HEK293 (cell line): ENCODE data around the gene ANXA2.

Experiments
- CTCF ChIA-PET: fragments of 350-600 bp; formaldehyde crosslinking; extraction: SDS; loops from one replicate; lab custom pipeline; 2021; ENCODE audit warnings: antibody characterized with exemption; lab: Yijun Ruan, JAX
- POLR2A ChIA-PET: fragments of 300-600 bp; formaldehyde crosslinking; extraction: SDS; loops from one replicate; lab custom pipeline; 2020; ENCODE audit warnings: antibody characterized with exemption, inconsistent platforms; lab: Yijun Ruan, JAX
- H3K27ac ChIP-seq: fragments of 200-500 bp; sonication (Bioruptor generic); 2 replicates; pipeline ENCODE4 v1.5.1; 2014; ENCODE audit warnings: low read depth, low read length, control low read depth, inconsistent platforms; ENCODE audit errors: extremely low read depth
- H3K36me3 ChIP-seq, 2 experiments: fragments of 200-500 bp in 1 of 2; sonication (Bioruptor generic) in 1 of 2; 1 replicate in 1 of 2; 2 replicates in 1 of 2; pipeline ENCODE4 v1.5.1; 2014 to 2017; ENCODE audit warnings: inconsistent platforms in 2 of 2, low read length in 2 of 2; ENCODE audit not compliant: control insufficient read depth in 2 of 2, insufficient read depth in 1 of 2
- H3K4me1 ChIP-seq: fragments of 200-500 bp; sonication (Bioruptor generic); 2 replicates; pipeline ENCODE4 v1.5.1; 2014; ENCODE audit warnings: mild to moderate bottlenecking, low read length, inconsistent platforms; ENCODE audit not compliant: control insufficient read depth, insufficient read depth
- H3K4me3 ChIP-seq: 2 replicates; pipeline ENCODE4 v1.5.1; 2011; ENCODE audit warnings: low read depth, mild to moderate bottlenecking, control low read depth, low read length, moderate library complexity
- H3K9me3 ChIP-seq: fragments of 200-500 bp; sonication (Bioruptor generic); 2 replicates; pipeline ENCODE4 v1.5.1; 2014; ENCODE audit warnings: low read depth, low read length, inconsistent platforms; ENCODE audit not compliant: control insufficient read depth, insufficient read depth
- EGR2 ChIP-seq: fragments of 450-650 bp; formaldehyde crosslinking; IDR thresholded peaks from 2 replicates; pipeline ENCODE4 v1.5.1; 2016; ENCODE audit warnings: low read depth, missing biosample characterization, missing genetic modification characterization
- HOXD13 ChIP-seq: sonication (generic); formaldehyde crosslinking; IDR thresholded peaks from 2 replicates; pipeline ENCODE4 v1.8.0; 2022; ENCODE audit warnings: missing genetic modification reagents, borderline replicate concordance
- KLF7 ChIP-seq: fragments of 450-650 bp; formaldehyde crosslinking; IDR thresholded peaks from 2 replicates; pipeline ENCODE4 v1.5.1; 2016; ENCODE audit warnings: missing biosample characterization, missing genetic modification characterization, borderline replicate concordance
- KLF8 ChIP-seq: fragments of 450-650 bp; formaldehyde crosslinking; IDR thresholded peaks from 2 replicates; pipeline ENCODE4 v1.5.1; 2016; ENCODE audit warnings: missing biosample characterization, missing genetic modification characterization
- SETDB1 ChIP-seq: IDR thresholded peaks from one replicate; pipeline ENCODE4 v1.6.1; 2017; ENCODE audit warnings: mild to moderate bottlenecking, low read length, moderate library complexity, mixed read lengths; ENCODE audit not compliant: insufficient read length
- SP3 ChIP-seq: fragments of 450-650 bp; formaldehyde crosslinking; IDR thresholded peaks from 2 replicates; pipeline ENCODE4 v1.5.1; 2016; ENCODE audit warnings: missing biosample characterization, missing genetic modification characterization
- TRIM28 ChIP-seq: IDR thresholded peaks from 2 replicates; pipeline ENCODE4 v1.6.1; 2011; ENCODE audit warnings: low read length, control low read depth, borderline replicate concordance
- ZNF114 ChIP-seq: fragments of 450-650 bp; formaldehyde crosslinking; IDR thresholded peaks from 2 replicates; pipeline ENCODE4 v1.5.0; 2017; ENCODE audit warnings: missing biosample characterization, missing genetic modification characterization
- ZNF155 ChIP-seq: fragments of 450-650 bp; formaldehyde crosslinking; IDR thresholded peaks from 2 replicates; pipeline ENCODE4 v1.5.1; 2016; ENCODE audit warnings: missing biosample characterization, missing genetic modification characterization
- ZNF169 ChIP-seq: fragments of 450-650 bp; formaldehyde crosslinking; IDR thresholded peaks from 2 replicates; pipeline ENCODE4 v1.5.1; 2016; ENCODE audit warnings: missing biosample characterization, missing genetic modification characterization
- ZNF24 ChIP-seq: fragments of 450-650 bp; formaldehyde crosslinking; IDR thresholded peaks from 2 replicates; pipeline ENCODE4 v1.5.1; 2016; ENCODE audit warnings: missing biosample characterization, missing genetic modification characterization
- ZNF433 ChIP-seq: fragments of 450-650 bp; formaldehyde crosslinking; IDR thresholded peaks from 2 replicates; pipeline ENCODE4 v1.5.1; 2016; ENCODE audit warnings: missing biosample characterization, missing genetic modification characterization, low read depth
- ZNF530 ChIP-seq: fragments of 450-650 bp; formaldehyde crosslinking; IDR thresholded peaks from 2 replicates; pipeline ENCODE4 v1.5.1; 2016; ENCODE audit warnings: low read depth, missing biosample characterization, missing genetic modification characterization
- ZNF585B ChIP-seq: fragments of 450-650 bp; formaldehyde crosslinking; IDR thresholded peaks from 2 replicates; pipeline ENCODE4 v1.5.1; 2016; ENCODE audit warnings: missing biosample characterization, missing genetic modification characterization
- ZNF596 ChIP-seq: fragments of 450-650 bp; IDR thresholded peaks from 2 replicates; pipeline ENCODE4 v1.5.0; 2018; ENCODE audit warnings: missing biosample characterization, mild to moderate bottlenecking, missing genetic modification characterization, moderate library complexity
- ZNF701 ChIP-seq: fragments of 450-650 bp; formaldehyde crosslinking; IDR thresholded peaks from 2 replicates; pipeline ENCODE4 v1.5.1; 2016; ENCODE audit warnings: missing biosample characterization, missing genetic modification characterization
- TF ChIP-seq, protein P1 (sequence below): fragments of 450-650 bp; formaldehyde crosslinking; IDR thresholded peaks from 2 replicates; pipeline ENCODE4 v1.5.1; 2016; ENCODE audit warnings: missing biosample characterization, missing genetic modification characterization
- TF ChIP-seq, protein P2 (sequence below): fragments of 450-650 bp; formaldehyde crosslinking; IDR thresholded peaks from 2 replicates; pipeline ENCODE4 v1.5.1; 2016; ENCODE audit warnings: missing biosample characterization, missing genetic modification characterization

Gene ANXA2

GRCh38 chr15:60347480-60348049 is 50.2 kb downstream of the ANXA2 start:
- H3K36me3 ChIP-seq, result peaks cover 4 to 68% of the 10 kb centered on the region in 2 experiments; a peak in 2 of 3 replicates
- H3K4me3 ChIP-seq, result no peak overlapping the region
- H3K9me3 ChIP-seq, result no peaks in the 10 kb centered on the region
- no peak overlapping the region for H3K27ac ChIP-seq
- TF ChIP-seq ZNF433 (tag by site-specific recombination), result no peak
- no peak for TF ChIP-seq KLF8 (tag by site-specific recombination)
- TF ChIP-seq ZNF530 (tag by site-specific recombination), result no peak
- no peak for TF ChIP-seq SP3 (tag by site-specific recombination)
- no peak for TF ChIP-seq ZNF701 (tag by site-specific recombination)
- no peak for TF ChIP-seq SETDB1
- no peak for TF ChIP-seq ZNF585B (tag by site-specific recombination)
- TF ChIP-seq EGR2, result no peak
- TF ChIP-seq KLF7 (tag by site-specific recombination), result no peak
- no peak for TF ChIP-seq HOXD13 (CRISPR knock-in tag)
- no peak for TF ChIP-seq ZNF114 (tag by site-specific recombination)
- POLR2A ChIA-PET, result no interaction called here
- no peaks in the 10 kb centered on the region for H3K4me1 ChIP-seq
- CTCF ChIA-PET, result interaction anchor here (0.7 kb wide), 1 partner anchor 1721 kb away, joined by 3 read pairs; no protein-coding TSS in a partner anchor

- Histone ChIP-seq H3K4me1 (no peaks in the 10 kb centered on the region), H3K36me3 (peaks cover 4 to 59% of the 10 kb centered on the region in 2 experiments; a peak in 2 of 3 replicates), H3K9me3 (no peaks in the 10 kb centered on the region), H3K27ac (no peak overlapping the region), H3K4me3 (no peak overlapping the region)
- TF ChIP-seq ZNF24 (tag by site-specific recombination), result no peak
- no peak for TF ChIP-seq TRIM28
- no peak for TF ChIP-seq ZNF169
- POLR2A ChIA-PET, result no interaction called here
- CTCF ChIA-PET, result no interaction called here
Measured at GRCh38 chr15:60346653-60347052, 51.1 kb downstream of the ANXA2 start.

DNA sequence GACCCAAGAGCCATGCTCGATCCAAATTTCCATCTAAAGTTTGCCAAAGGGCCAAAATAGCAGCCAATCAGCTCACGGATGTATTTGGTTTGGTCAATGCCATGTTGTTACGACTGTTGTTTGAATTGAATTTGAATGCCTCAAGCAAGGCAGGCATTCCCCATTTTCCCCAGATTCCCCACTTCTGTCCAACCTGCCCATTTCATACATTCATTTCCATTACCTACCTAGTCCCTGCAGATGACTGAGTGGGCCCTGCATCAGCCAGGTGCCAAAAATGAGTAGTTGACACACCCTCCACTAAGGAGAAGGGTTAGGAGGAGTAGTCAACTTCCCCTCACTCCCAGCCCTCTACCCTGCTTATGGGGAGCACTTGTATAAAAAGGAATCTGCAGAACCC is 51.7 kb downstream of the ANXA2 start:
- no peak for TF ChIP-seq ZNF155 (tag by site-specific recombination)
- TF ChIP-seq, protein P1, sequence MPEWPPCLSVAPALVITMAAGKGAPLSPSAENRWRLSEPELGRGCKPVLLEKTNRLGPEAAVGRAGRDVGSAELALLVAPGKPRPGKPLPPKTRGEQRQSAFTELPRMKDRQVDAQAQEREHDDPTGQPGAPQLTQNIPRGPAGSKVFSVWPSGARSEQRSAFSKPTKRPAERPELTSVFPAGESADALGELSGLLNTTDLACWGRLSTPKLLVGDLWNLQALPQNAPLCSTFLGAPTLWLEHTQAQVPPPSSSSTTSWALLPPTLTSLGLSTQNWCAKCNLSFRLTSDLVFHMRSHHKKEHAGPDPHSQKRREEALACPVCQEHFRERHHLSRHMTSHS (tag by site-specific recombination), result no peak
- TF ChIP-seq, protein P2, sequence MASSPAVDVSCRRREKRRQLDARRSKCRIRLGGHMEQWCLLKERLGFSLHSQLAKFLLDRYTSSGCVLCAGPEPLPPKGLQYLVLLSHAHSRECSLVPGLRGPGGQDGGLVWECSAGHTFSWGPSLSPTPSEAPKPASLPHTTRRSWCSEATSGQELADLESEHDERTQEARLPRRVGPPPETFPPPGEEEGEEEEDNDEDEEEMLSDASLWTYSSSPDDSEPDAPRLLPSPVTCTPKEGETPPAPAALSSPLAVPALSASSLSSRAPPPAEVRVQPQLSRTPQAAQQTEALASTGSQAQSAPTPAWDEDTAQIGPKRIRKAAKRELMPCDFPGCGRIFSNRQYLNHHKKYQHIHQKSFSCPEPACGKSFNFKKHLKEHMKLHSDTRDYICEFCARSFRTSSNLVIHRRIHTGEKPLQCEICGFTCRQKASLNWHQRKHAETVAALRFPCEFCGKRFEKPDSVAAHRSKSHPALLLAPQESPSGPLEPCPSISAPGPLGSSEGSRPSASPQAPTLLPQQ, result no peak
- TF ChIP-seq ZNF596 (tag by site-specific recombination), result no peak
- no peak for TF ChIP-seq KLF8 (tag by site-specific recombination)
- TF ChIP-seq, all 188 proteins: peak for 0
- Histone ChIP-seq H3K27ac (no peak overlapping the region), H3K4me3 (no peak overlapping the region), H3K9me3 (no peaks in the 10 kb centered on the region), H3K4me1 (no peaks in the 10 kb centered on the region), H3K36me3 (peaks cover 4 to 54% of the 10 kb centered on the region in 2 experiments; a peak in 2 of 3 replicates)
- POLR2A ChIA-PET, result no interaction called here
- CTCF ChIA-PET, result no interaction called here
